Measurements from ENCODE around the gene TMEM115. TPM values are rescaled to one million over a fixed set of nuclear protein-coding genes. Genes with fewer than 3 reads are reported as not detected.

Gene TMEM115
- total and polyA plus RNA-seq, 2 of the 13 experiments (the other 11 are each of a cell fraction or from before 2014, with no cell fraction given) = 22.1 to 30.7 TPM

GRCh38 chr3:50324351-50325112, 34.8 kb downstream of the TMEM115 start (continued):
- TF ChIP-seq SMYD3 (CRISPR knock-in tag; IDR thresholded peaks at IDR 0.05) (no peak), HMGXB3 (CRISPR knock-in tag; IDR thresholded peaks at IDR 0.05; ENCODE audit: borderline replicate concordance) (no peak), GATAD2A (CRISPR knock-in tag; IDR thresholded peaks at IDR 0.05) (0 out of 2 replicates have a peak, but pooled peaks have one; percentile 44), KMT2B (CRISPR knock-in tag; IDR thresholded peaks at IDR 0.05) (no peak), PHF5A (CRISPR knock-in tag; IDR thresholded peaks at IDR 0.05; ENCODE audit: low read depth, unreplicated experiment) (peak; percentile 57), SRY (CRISPR knock-in tag; IDR thresholded peaks at IDR 0.05) (no peak), JDP2 (CRISPR knock-in tag; IDR thresholded peaks at IDR 0.05; ENCODE audit: borderline replicate concordance) (no peak), CENPX (CRISPR knock-in tag; IDR thresholded peaks at IDR 0.05) (no peak), SMC3 (IDR thresholded peaks at IDR 0.05; ENCODE audit: low read length) (peak; percentile 85)
- TF ChIP-seq, protein P1, sequence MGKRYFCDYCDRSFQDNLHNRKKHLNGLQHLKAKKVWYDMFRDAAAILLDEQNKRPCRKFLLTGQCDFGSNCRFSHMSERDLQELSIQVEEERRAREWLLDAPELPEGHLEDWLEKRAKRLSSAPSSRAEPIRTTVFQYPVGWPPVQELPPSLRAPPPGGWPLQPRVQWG (CRISPR knock-in tag; IDR thresholded peaks at IDR 0.05; ENCODE audit: borderline replicate concordance, low read depth) = no peak
- TF ChIP-seq, protein P2, sequence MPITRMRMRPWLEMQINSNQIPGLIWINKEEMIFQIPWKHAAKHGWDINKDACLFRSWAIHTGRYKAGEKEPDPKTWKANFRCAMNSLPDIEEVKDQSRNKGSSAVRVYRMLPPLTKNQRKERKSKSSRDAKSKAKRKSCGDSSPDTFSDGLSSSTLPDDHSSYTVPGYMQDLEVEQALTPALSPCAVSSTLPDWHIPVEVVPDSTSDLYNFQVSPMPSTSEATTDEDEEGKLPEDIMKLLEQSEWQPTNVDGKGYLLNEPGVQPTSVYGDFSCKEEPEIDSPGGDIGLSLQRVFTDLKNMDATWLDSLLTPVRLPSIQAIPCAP (CRISPR knock-in tag; IDR thresholded peaks at IDR 0.05; ENCODE audit: low read depth) = 0 out of 2 replicates have a peak, but pooled peaks have one; percentile 32
- TF ChIP-seq, protein P3, sequence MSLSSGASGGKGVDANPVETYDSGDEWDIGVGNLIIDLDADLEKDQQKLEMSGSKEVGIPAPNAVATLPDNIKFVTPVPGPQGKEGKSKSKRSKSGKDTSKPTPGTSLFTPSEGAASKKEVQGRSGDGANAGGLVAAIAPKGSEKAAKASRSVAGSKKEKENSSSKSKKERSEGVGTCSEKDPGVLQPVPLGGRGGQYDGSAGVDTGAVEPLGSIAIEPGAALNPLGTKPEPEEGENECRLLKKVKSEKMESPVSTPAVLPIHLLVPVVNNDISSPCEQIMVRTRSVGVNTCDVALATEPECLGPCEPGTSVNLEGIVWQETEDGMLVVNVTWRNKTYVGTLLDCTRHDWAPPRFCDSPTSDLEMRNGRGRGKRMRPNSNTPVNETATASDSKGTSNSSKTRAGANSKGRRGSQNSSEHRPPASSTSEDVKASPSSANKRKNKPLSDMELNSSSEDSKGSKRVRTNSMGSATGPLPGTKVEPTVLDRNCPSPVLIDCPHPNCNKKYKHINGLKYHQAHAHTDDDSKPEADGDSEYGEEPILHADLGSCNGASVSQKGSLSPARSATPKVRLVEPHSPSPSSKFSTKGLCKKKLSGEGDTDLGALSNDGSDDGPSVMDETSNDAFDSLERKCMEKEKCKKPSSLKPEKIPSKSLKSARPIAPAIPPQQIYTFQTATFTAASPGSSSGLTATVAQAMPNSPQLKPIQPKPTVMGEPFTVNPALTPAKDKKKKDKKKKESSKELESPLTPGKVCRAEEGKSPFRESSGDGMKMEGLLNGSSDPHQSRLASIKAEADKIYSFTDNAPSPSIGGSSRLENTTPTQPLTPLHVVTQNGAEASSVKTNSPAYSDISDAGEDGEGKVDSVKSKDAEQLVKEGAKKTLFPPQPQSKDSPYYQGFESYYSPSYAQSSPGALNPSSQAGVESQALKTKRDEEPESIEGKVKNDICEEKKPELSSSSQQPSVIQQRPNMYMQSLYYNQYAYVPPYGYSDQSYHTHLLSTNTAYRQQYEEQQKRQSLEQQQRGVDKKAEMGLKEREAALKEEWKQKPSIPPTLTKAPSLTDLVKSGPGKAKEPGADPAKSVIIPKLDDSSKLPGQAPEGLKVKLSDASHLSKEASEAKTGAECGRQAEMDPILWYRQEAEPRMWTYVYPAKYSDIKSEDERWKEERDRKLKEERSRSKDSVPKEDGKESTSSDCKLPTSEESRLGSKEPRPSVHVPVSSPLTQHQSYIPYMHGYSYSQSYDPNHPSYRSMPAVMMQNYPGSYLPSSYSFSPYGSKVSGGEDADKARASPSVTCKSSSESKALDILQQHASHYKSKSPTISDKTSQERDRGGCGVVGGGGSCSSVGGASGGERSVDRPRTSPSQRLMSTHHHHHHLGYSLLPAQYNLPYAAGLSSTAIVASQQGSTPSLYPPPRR (CRISPR knock-in tag; IDR thresholded peaks at IDR 0.05; ENCODE audit: borderline replicate concordance) = peak; percentile 41; the same call in 1 of the 2 replicates
- TF ChIP-seq, protein P4, sequence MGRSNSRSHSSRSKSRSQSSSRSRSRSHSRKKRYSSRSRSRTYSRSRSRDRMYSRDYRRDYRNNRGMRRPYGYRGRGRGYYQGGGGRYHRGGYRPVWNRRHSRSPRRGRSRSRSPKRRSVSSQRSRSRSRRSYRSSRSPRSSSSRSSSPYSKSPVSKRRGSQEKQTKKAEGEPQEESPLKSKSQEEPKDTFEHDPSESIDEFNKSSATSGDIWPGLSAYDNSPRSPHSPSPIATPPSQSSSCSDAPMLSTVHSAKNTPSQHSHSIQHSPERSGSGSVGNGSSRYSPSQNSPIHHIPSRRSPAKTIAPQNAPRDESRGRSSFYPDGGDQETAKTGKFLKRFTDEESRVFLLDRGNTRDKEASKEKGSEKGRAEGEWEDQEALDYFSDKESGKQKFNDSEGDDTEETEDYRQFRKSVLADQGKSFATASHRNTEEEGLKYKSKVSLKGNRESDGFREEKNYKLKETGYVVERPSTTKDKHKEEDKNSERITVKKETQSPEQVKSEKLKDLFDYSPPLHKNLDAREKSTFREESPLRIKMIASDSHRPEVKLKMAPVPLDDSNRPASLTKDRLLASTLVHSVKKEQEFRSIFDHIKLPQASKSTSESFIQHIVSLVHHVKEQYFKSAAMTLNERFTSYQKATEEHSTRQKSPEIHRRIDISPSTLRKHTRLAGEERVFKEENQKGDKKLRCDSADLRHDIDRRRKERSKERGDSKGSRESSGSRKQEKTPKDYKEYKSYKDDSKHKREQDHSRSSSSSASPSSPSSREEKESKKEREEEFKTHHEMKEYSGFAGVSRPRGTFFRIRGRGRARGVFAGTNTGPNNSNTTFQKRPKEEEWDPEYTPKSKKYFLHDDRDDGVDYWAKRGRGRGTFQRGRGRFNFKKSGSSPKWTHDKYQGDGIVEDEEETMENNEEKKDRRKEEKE (IDR thresholded peaks at IDR 0.05) = no peak

Measured in HepG2 (cell line).